ENCODE data around the gene ELAVL4. TPM values are rescaled to one million over a fixed set of nuclear protein-coding genes. Genes with fewer than 3 reads are reported as not detected.

Gene ELAVL4
- total RNA-seq = not detected in 2 replicates

GRCh38 chr1:50108497-50109059 lies at the start of gene ELAVL4:
ELAVL4 (plus strand) TSS chr1:50108920; CDS start chr1:50109190, 270 bp downstream.

Other genes starting within 250 kb of the ELAVL4 start
- not detected in 2 replicates for gene AGBL4, start 85.0 kb upstream of the ELAVL4 start, total RNA-seq

Measured in nasal cavity respiratory epithelium epithelial cell of viscerocranial mucosa (primary cell).